H9 (cell line): ENCODE results near the gene ARHGEF1. TPM values are rescaled to one million over a fixed set of nuclear protein-coding genes. Genes with fewer than 3 reads are reported as not detected.
A peak's percentile ranks its signal among the peaks of the same experiment; 100 is the strongest.

Experiments used
- DNase-seq: peaks from one replicate; pipeline ENCODE4 v3.0.0-alpha.2; 2017
- H2AFZ ChIP-seq: one replicate; pipeline ENCODE4 v1.6.1; 2013; ENCODE audit warnings: mild to moderate bottlenecking, low read length, control low read depth, moderate library complexity
- H2AK5ac ChIP-seq: 2 replicates; pipeline ENCODE4 v1.6.1; 2013; ENCODE audit warnings: low read length, control low read depth, mixed read lengths; ENCODE audit not compliant: insufficient read length
- H2BK120ac ChIP-seq: one replicate; pipeline ENCODE4 v1.6.1; 2013; ENCODE audit warnings: low read depth, mild to moderate bottlenecking, low read length, control low read depth, inconsistent platforms; ENCODE audit not compliant: poor library complexity, severe bottlenecking
- H2BK12ac ChIP-seq: 2 replicates; pipeline ENCODE4 v1.6.1; 2013; ENCODE audit warnings: low read length, control low read depth, mixed read lengths, low read depth; ENCODE audit not compliant: insufficient read length
- H2BK15ac ChIP-seq: 2 replicates; pipeline ENCODE4 v1.6.1; 2013; ENCODE audit warnings: low read depth, low read length, control low read depth
- H2BK20ac ChIP-seq: one replicate; pipeline ENCODE4 v1.6.1; 2013; ENCODE audit warnings: low read depth, mild to moderate bottlenecking, low read length, control low read depth, inconsistent platforms; ENCODE audit not compliant: poor library complexity, severe bottlenecking
- H2BK5ac ChIP-seq: 2 replicates; pipeline ENCODE4 v1.6.1; 2013; ENCODE audit warnings: low read length, control low read depth, mixed read lengths; ENCODE audit not compliant: insufficient read length
- H3K14ac ChIP-seq: 2 replicates; pipeline ENCODE4 v1.6.1; 2013; ENCODE audit warnings: low read length, control low read depth; ENCODE audit not compliant: insufficient read depth
- H3K18ac ChIP-seq: 2 replicates; pipeline ENCODE4 v1.6.1; 2013; ENCODE audit warnings: low read depth, mild to moderate bottlenecking, mixed read lengths, low read length, control low read depth; ENCODE audit not compliant: insufficient read length
- H3K23ac ChIP-seq: 2 replicates; pipeline ENCODE4 v1.6.1; 2013; ENCODE audit warnings: low read length, control low read depth, mixed read lengths, low read depth; ENCODE audit not compliant: insufficient read length
- H3K23me2 ChIP-seq: 2 replicates; pipeline ENCODE4 v1.6.1; 2013; ENCODE audit warnings: low read depth, mild to moderate bottlenecking, mixed read lengths, low read length, control low read depth; ENCODE audit not compliant: insufficient read length, poor library complexity, severe bottlenecking
- H3K27ac ChIP-seq: 2 replicates; pipeline ENCODE4 v1.5.1; 2013; ENCODE audit warnings: low read length, control low read depth, mixed read lengths, low read depth; ENCODE audit not compliant: insufficient read length
- H3K27me3 ChIP-seq: 2 replicates; pipeline ENCODE4 v1.6.1; 2013; ENCODE audit warnings: low read length, control low read depth, inconsistent platforms; ENCODE audit not compliant: insufficient read depth
- H3K4ac ChIP-seq: 2 replicates; pipeline ENCODE4 v1.6.1; 2013; ENCODE audit warnings: low read depth, mild to moderate bottlenecking, control low read depth, inconsistent platforms, low read length, moderate library complexity
- H3K4me1 ChIP-seq: 2 replicates; pipeline ENCODE4 v1.6.1; 2013; ENCODE audit warnings: low read length, control low read depth, inconsistent platforms; ENCODE audit not compliant: insufficient read depth
- H3K4me2 ChIP-seq: 2 replicates; pipeline ENCODE4 v1.6.1; 2013; ENCODE audit warnings: low read length, control low read depth, mixed read lengths; ENCODE audit not compliant: insufficient read length, insufficient read depth
- H3K56ac ChIP-seq: 2 replicates; pipeline ENCODE4 v1.6.1; 2013; ENCODE audit warnings: low read depth, mild to moderate bottlenecking, mixed read lengths, low read length, control low read depth; ENCODE audit not compliant: insufficient read length
- H3K79me1 ChIP-seq: 2 replicates; pipeline ENCODE4 v1.6.1; 2013; ENCODE audit warnings: low read depth, mild to moderate bottlenecking, moderate library complexity, low read length, control low read depth, inconsistent platforms; ENCODE audit not compliant: insufficient read depth, poor library complexity, severe bottlenecking
- H3K79me2 ChIP-seq: 2 replicates; pipeline ENCODE4 v1.6.1; 2013; ENCODE audit warnings: low read length, control low read depth, inconsistent platforms; ENCODE audit not compliant: insufficient read depth
- H3K9ac ChIP-seq: 2 replicates; pipeline ENCODE4 v1.6.1; 2013; ENCODE audit warnings: low read length, control low read depth, mixed read lengths; ENCODE audit not compliant: insufficient read length; ENCODE audit errors: extremely low read depth
- H3K9me3 ChIP-seq: one replicate; pipeline ENCODE4 v1.6.1; 2013; ENCODE audit warnings: low read depth, low read length, inconsistent platforms; ENCODE audit not compliant: control insufficient read depth
- H3T11ph ChIP-seq: one replicate; pipeline ENCODE4 v1.6.1; 2013; ENCODE audit warnings: mild to moderate bottlenecking, low read length, control low read depth, inconsistent platforms
- H4K20me1 ChIP-seq: one replicate; pipeline ENCODE4 v1.6.1; 2013; ENCODE audit not compliant: control insufficient read depth, insufficient read length, insufficient read depth
- H4K5ac ChIP-seq: 2 replicates; pipeline ENCODE4 v1.6.1; 2013; ENCODE audit warnings: low read depth, mild to moderate bottlenecking, mixed read lengths, low read length, control low read depth; ENCODE audit not compliant: insufficient read length
- H4K8ac ChIP-seq: replicated peaks from 2 replicates; pipeline ENCODE4 v1.6.1; 2013; ENCODE audit warnings: low read length, control low read depth, mixed read lengths, low read depth; ENCODE audit not compliant: insufficient read length
- H4K91ac ChIP-seq: 2 replicates; pipeline ENCODE4 v1.6.1; 2013; ENCODE audit warnings: low read depth, mild to moderate bottlenecking, moderate library complexity, mixed read lengths, low read length, control low read depth; ENCODE audit not compliant: insufficient read length
- H3K27ac Mint-ChIP-seq, 3 experiments: 2 replicates in 2 of 3; 3 replicates in 1 of 3; pipeline ENCODE4 v1.8.0; 2020 to 2021; ENCODE audit warnings: mixed read lengths in 3 of 3, mild to moderate bottlenecking in 1 of 3, moderate library complexity in 1 of 3
- H3K27me3 Mint-ChIP-seq: 2 replicates; pipeline ENCODE4 v1.8.0; 2021; ENCODE audit warnings: low read depth, mild to moderate bottlenecking, moderate library complexity, mixed read lengths
- H3K36me3 Mint-ChIP-seq, 3 experiments: 2 replicates in 2 of 3; 3 replicates in 1 of 3; pipeline ENCODE4 v1.8.0; 2020 to 2021; ENCODE audit warnings: low read depth in 3 of 3, mixed read lengths in 3 of 3; ENCODE audit not compliant: insufficient read depth in 1 of 3
- H3K4me1 Mint-ChIP-seq, 2 experiments: 2 replicates each; pipeline ENCODE4 v1.8.0; 2020; ENCODE audit warnings: mixed read lengths in 2 of 2
- H3K4me3 Mint-ChIP-seq, 2 experiments: 2 replicates in 1 of 2; 3 replicates in 1 of 2; pipeline ENCODE4 v1.8.0; 2020 to 2021; ENCODE audit warnings: mild to moderate bottlenecking in 2 of 2, mixed read lengths in 2 of 2, moderate library complexity in 1 of 2
- H3K9me3 Mint-ChIP-seq, 2 experiments: 2 replicates in 1 of 2; 3 replicates in 1 of 2; pipeline ENCODE4 v1.8.0; 2020; ENCODE audit warnings: mild to moderate bottlenecking in 2 of 2, mixed read lengths in 2 of 2, moderate library complexity in 1 of 2
- WGBS: extraction: QIAGEN DNeasy Blood & Tissue Kit; methylation state at CpG from one replicate; pipeline ENCODE4 v1.1.7; 2013; ENCODE audit warnings: missing lambda C conversion rate, low lambda C conversion rate, mixed read lengths; ENCODE audit not compliant: insufficient read length; ENCODE audit errors: extremely low coverage; 5-methylcytosine and 5-hydroxymethylcytosine counted together
- total RNA-seq: library from RNA; stranded (reverse); gene quantifications from 2 replicates; pipeline ENCODE4 v1.2.1, GENCODE V29; 2021
- TF ChIP-seq, protein P1 (sequence below): fragments of 200-600 bp; sonication (generic); conservative IDR thresholded peaks from 3 replicates; pipeline ENCODE4 v1.8.0; 2021; ENCODE audit warnings: antibody characterized with exemption, mild to moderate bottlenecking

ARHGEF1 gene
- total RNA-seq, 1 experiment from 2014 or later: 50.3 TPM

DNA sequence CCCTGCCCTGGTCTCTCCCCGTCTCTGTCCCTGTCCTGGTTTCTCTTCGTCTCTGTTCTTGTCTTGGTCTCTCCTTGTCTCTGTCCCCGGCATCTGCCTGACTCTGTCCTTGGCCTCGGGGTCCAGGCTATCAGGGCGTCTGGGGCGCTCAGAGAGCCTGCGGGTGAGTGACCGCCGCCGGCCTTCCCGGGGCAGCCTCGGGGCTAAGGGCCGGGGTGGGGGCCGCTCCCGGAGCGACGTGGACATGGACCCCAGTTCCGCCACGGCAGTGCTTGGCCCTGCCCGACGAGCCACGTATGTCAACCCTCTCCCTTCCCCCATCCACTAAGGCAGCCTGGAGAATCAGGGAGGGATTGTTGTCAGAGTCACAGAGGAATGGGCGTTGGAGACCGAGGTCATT is 14.8 kb downstream of the ARHGEF1 start:
- H3K23me2 ChIP-seq: no peaks in the 10 kb centered on the region
- H3K9ac ChIP-seq: no peak overlapping the region
- no peak overlapping the region for H2BK12ac ChIP-seq
- H3K9me3 ChIP-seq: no peaks in the 10 kb centered on the region
- H3T11ph ChIP-seq: no peak overlapping the region
- no peak overlapping the region for H2AK5ac ChIP-seq
- H2BK5ac ChIP-seq: no peak overlapping the region
- no peak overlapping the region for H2BK15ac ChIP-seq
- no peak overlapping the region for H2AFZ ChIP-seq
- no peak overlapping the region for H4K5ac ChIP-seq
- no peak overlapping the region for H3K23ac ChIP-seq
- no peak overlapping the region for H3K14ac ChIP-seq
- DNase-seq: no peak
- H3K4me1 ChIP-seq: no peaks in the 10 kb centered on the region; the same call in 1 of the 2 replicates
- peaks cover 12 to 48% (median 46%) of the 10 kb centered on the region in 3 experiments; a peak in 6 of 7 replicates for H3K36me3 Mint-ChIP-seq
- no peaks in the 10 kb centered on the region for H3K27me3 ChIP-seq
- H4K8ac ChIP-seq: no peak overlapping the region
- H3K27ac Mint-ChIP-seq: peak overlapping the region; percentile 34 to 68 (median 42); a peak in 3 of 7 replicates
- no peak overlapping the region for H3K18ac ChIP-seq
- no peak overlapping the region for H3K4me2 ChIP-seq
- H3K4me1 Mint-ChIP-seq: peaks cover 0 to 31% of the 10 kb centered on the region in 2 experiments; a peak in 2 of 4 replicates
- no peak overlapping the region for H3K4ac ChIP-seq
- H2BK20ac ChIP-seq: no peak overlapping the region
- TF ChIP-seq, protein P1, sequence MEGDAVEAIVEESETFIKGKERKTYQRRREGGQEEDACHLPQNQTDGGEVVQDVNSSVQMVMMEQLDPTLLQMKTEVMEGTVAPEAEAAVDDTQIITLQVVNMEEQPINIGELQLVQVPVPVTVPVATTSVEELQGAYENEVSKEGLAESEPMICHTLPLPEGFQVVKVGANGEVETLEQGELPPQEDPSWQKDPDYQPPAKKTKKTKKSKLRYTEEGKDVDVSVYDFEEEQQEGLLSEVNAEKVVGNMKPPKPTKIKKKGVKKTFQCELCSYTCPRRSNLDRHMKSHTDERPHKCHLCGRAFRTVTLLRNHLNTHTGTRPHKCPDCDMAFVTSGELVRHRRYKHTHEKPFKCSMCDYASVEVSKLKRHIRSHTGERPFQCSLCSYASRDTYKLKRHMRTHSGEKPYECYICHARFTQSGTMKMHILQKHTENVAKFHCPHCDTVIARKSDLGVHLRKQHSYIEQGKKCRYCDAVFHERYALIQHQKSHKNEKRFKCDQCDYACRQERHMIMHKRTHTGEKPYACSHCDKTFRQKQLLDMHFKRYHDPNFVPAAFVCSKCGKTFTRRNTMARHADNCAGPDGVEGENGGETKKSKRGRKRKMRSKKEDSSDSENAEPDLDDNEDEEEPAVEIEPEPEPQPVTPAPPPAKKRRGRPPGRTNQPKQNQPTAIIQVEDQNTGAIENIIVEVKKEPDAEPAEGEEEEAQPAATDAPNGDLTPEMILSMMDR: no peak
- no peak overlapping the region for H4K91ac ChIP-seq
- H3K27ac ChIP-seq: no peak overlapping the region
- no peaks in the 10 kb centered on the region for H3K9me3 Mint-ChIP-seq
- H4K20me1 ChIP-seq: no peaks in the 10 kb centered on the region
- H3K27me3 Mint-ChIP-seq: no peaks in the 10 kb centered on the region; the same call in 1 of the 2 replicates
- no peak overlapping the region for H2BK120ac ChIP-seq
- H3K79me2 ChIP-seq: no peaks in the 10 kb centered on the region
- no peak overlapping the region for H3K56ac ChIP-seq
- H3K4me3 Mint-ChIP-seq: no peak overlapping the region; a peak in 1 of 5 replicates
- whole genome bisulfite sequencing: no CpG with 5 or more reads among the region's 24 CpGs
- H3K79me1 ChIP-seq: no peaks in the 10 kb centered on the region
